Suprapubic skin (tissue), 4 donors: ENCODE data around the gene CHST11. TPM values are rescaled to one million over a fixed set of nuclear protein-coding genes. Genes with fewer than 3 reads are reported as not detected.

Source experiments
- DNase-seq, 2 donors: peaks; one replicate each; pipeline ENCODE4 v3.0.0-alpha.2; 2019; ENCODE audit warnings: low spot score in 2 of 2
- H3K27ac ChIP-seq: fragments of 200-600 bp; sonication (generic); one replicate; pipeline ENCODE4 v1.5.1; 2019
- H3K27me3 ChIP-seq: fragments of 200-600 bp; sonication (generic); one replicate; pipeline ENCODE4 v1.5.1; 2019
- H3K36me3 ChIP-seq: fragments of 200-600 bp; sonication (generic); one replicate; pipeline ENCODE4 v1.5.1; 2019
- H3K4me1 ChIP-seq: fragments of 200-600 bp; sonication (generic); one replicate; pipeline ENCODE4 v1.5.1; 2019
- H3K4me3 ChIP-seq: fragments of 200-600 bp; sonication (generic); one replicate; pipeline ENCODE4 v1.5.1; 2019; ENCODE audit warnings: mild to moderate bottlenecking
- H3K9me3 ChIP-seq: fragments of 200-600 bp; sonication (generic); one replicate; pipeline ENCODE4 v1.5.1; 2019
- EP300 ChIP-seq: sonication (generic); formaldehyde crosslinking; IDR thresholded peaks from one replicate; pipeline ENCODE4 v1.6.1; 2017; ENCODE audit warnings: antibody characterized with exemption
- POLR2A ChIP-seq, 2 donors: fragments of 450-650 bp; IDR thresholded peaks; one replicate each; pipeline ENCODE4 v1.6.1; 2017; ENCODE audit warnings: antibody characterized with exemption in 2 of 2, mild to moderate bottlenecking in 2 of 2, moderate library complexity in 2 of 2
- POLR2AphosphoS5 ChIP-seq, 3 donors: sonication (generic); formaldehyde crosslinking; IDR thresholded peaks; one replicate each; pipeline ENCODE4 v1.6.1; 2017; ENCODE audit warnings: antibody characterized with exemption in 3 of 3
- WGBS: methylation state at CpG from one replicate; pipeline ENCODE4 v1.1.5; 2018; 5-methylcytosine and 5-hydroxymethylcytosine counted together
- total RNA-seq, 4 donors: library from RNA; depleted of rRNA; stranded (reverse); fragments of >200 nt; gene quantifications; one replicate each; pipeline ENCODE4 v1.1.0, GENCODE V29; 2016
- TF ChIP-seq, protein P1 (sequence below), 2 donors: fragments of 200-600 bp in 1 of 2; fragments of 450-650 bp in 1 of 2; sonication (generic) in 1 of 2; IDR thresholded peaks; one replicate each; pipeline ENCODE4 v1.5.1; 2016 to 2019; ENCODE audit warnings: antibody characterized with exemption in 2 of 2, mild to moderate bottlenecking in 1 of 2, moderate library complexity in 1 of 2

Gene CHST11
- total RNA-seq, 4 donors from 2014 or later = 1.8 to 5.8 (median 3.8) TPM

DNA sequence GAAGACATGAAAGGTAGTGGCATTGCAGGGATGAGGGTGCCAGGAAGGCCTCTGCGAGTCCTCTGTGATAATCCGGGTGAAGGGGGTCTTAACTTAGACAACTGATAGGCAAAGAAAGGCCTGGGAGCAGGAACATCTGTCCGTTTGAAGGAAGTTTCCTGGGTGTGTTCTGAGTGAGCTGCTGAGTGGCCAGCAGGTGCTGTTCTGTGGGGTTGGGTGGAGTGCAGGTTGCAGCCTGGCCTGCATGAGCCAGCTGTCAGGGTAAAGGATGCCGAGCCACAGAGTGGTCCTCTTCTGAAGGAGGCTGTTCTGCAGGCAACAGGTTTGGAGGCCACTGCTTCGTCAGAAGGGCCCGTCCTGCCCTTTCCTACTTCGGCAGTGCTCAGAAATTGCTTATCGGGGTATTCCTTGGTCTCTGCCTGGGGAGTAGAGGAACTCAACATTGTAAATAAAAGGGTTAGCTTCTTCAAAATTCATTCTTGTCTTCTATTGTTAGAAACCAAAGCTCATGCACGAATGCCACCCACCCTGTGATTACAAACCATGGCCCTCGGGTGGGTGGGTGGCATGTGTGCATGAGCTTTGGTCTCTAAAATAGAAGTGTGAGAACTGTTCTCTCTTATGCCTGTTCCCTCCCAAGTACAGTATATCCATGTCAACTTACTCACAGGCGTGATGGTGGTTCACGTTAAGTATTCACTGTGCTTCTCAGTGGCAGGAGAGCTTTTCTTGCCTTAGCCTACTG, 118.9 kb downstream of the CHST11 start:
- TF ChIP-seq, protein P1, sequence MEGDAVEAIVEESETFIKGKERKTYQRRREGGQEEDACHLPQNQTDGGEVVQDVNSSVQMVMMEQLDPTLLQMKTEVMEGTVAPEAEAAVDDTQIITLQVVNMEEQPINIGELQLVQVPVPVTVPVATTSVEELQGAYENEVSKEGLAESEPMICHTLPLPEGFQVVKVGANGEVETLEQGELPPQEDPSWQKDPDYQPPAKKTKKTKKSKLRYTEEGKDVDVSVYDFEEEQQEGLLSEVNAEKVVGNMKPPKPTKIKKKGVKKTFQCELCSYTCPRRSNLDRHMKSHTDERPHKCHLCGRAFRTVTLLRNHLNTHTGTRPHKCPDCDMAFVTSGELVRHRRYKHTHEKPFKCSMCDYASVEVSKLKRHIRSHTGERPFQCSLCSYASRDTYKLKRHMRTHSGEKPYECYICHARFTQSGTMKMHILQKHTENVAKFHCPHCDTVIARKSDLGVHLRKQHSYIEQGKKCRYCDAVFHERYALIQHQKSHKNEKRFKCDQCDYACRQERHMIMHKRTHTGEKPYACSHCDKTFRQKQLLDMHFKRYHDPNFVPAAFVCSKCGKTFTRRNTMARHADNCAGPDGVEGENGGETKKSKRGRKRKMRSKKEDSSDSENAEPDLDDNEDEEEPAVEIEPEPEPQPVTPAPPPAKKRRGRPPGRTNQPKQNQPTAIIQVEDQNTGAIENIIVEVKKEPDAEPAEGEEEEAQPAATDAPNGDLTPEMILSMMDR (IDR thresholded peaks at IDR 0.05) = no peak
- no peak for TF ChIP-seq POLR2AphosphoS5 (IDR thresholded peaks at IDR 0.05)
- no peak for TF ChIP-seq POLR2A (IDR thresholded peaks at IDR 0.05)
- TF ChIP-seq EP300 = no peak
- WGBS = 93% methylated on average over 12 of the region's 12 CpGs
- H3K4me1 ChIP-seq = no peaks in the 10 kb centered on the region
- H3K4me3 ChIP-seq = no peak overlapping the region
- no peaks in the 10 kb centered on the region for H3K36me3 ChIP-seq
- no peak for DNase-seq
- H3K27me3 ChIP-seq = no peaks in the 10 kb centered on the region
- H3K9me3 ChIP-seq = no peaks in the 10 kb centered on the region
- no peak overlapping the region for H3K27ac ChIP-seq

DNA sequence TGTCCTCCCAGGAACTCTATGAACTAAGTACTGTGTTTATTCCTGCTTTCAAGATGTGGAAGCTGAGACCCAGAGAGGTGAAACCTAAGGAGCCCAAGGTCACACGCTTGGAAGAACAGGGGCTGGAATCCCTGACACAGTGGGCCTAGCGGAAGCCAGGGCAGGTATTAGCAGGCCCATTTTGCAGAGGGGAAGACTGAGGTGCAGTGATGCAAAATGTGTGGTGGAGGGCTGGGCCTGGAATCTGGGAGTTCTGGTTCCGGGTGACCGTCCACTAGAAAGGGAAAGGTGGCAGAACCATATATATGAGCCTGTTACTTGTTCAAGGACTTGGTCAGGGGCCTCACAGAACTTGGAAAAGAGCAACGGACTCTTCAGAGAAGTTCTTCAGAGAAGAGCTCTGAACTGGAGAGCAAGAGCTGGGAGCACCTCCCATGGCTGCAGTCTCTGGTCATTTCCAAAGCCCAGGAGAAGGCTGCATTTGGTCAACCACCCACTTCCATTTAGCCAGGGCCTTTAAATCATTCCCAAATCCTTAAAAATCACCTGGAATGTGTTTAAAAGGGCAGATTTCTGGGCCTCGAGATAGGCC, 119.5 kb downstream of the CHST11 start:
- Histone ChIP-seq H3K27ac (no peak overlapping the region), H3K36me3 (no peaks in the 10 kb centered on the region)

GRCh38 chr12:104576980-104577580, 120.3 kb downstream of the CHST11 start:
- no peaks in the 10 kb centered on the region for H3K36me3 ChIP-seq
- no peaks in the 10 kb centered on the region for H3K4me1 ChIP-seq
- H3K27ac ChIP-seq = no peak overlapping the region
- no peaks in the 10 kb centered on the region for H3K27me3 ChIP-seq
- no peak for DNase-seq
- TF ChIP-seq POLR2AphosphoS5 (IDR thresholded peaks at IDR 0.05) = no peak
- TF ChIP-seq EP300 = no peak
- no peaks in the 10 kb centered on the region for H3K9me3 ChIP-seq
- H3K4me3 ChIP-seq = no peak overlapping the region
- WGBS = 89% methylated on average over 6 of the region's 6 CpGs

More for the DNA sequence above, 119.5 kb downstream of the CHST11 start:
- no peak overlapping the region for H3K4me3 ChIP-seq
- no peak for DNase-seq
- no peaks in the 10 kb centered on the region for H3K9me3 ChIP-seq
- 95% methylated on average over 6 of the region's 6 CpGs for WGBS
- TF ChIP-seq POLR2AphosphoS5 (IDR thresholded peaks at IDR 0.05) (no peak), POLR2A (IDR thresholded peaks at IDR 0.05) (no peak), EP300 (no peak)
- TF ChIP-seq, protein P1 (IDR thresholded peaks at IDR 0.05) = no peak
- H3K27me3 ChIP-seq = no peaks in the 10 kb centered on the region
- no peaks in the 10 kb centered on the region for H3K4me1 ChIP-seq

DNA sequence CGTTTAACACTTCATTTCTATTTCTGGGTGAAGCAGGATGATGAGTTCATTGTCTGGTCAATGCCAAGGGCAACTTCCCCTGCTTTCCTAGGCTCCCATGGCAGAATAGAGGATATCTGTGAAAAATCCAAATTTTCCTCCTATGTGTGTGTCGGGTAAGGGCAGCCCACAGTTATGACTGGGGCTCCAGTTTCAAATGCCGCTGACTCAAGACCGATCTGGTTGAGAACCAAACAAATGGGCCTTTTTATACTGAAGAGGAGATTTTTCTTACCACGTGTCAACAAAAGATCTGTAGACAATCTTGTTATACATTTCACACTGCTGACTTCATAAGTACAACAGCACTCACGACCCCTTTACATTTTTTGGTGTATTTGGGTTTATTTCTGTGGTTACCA, 120.8 kb downstream of the CHST11 start:
- no peak overlapping the region for H3K27ac ChIP-seq
- H3K9me3 ChIP-seq = no peaks in the 10 kb centered on the region
- no peaks in the 10 kb centered on the region for H3K4me1 ChIP-seq
- 83% methylated on average over 6 of the region's 6 CpGs for WGBS
- H3K4me3 ChIP-seq = no peak overlapping the region
- TF ChIP-seq EP300 (no peak), POLR2A (IDR thresholded peaks at IDR 0.05) (no peak), POLR2AphosphoS5 (IDR thresholded peaks at IDR 0.05) (no peak)
- TF ChIP-seq, protein P1 (IDR thresholded peaks at IDR 0.05) = no peak
- DNase-seq = no peak
- no peaks in the 10 kb centered on the region for H3K27me3 ChIP-seq
- H3K36me3 ChIP-seq = no peaks in the 10 kb centered on the region

DNA sequence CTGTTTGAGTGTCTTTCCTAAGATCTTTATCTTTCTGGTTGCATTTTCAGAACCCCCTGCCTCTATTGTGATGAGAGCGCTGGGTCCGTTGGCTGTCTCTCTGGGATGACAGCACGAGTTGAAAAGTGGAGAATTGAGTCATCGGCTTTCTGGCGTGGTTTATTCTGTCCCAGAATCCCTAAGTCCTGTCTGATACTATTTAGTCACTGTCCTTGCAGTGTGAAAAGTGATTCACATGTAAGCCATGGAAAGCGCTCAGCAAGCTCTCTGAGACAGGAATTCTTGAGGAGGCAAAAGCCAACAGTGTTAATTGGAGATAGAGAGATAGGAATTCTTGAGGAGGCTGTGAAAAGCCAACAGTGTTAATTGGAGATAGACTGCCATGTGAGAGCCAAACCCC, 121.7 kb downstream of the CHST11 start:
- WGBS = 75% methylated on average over 6 of the region's 6 CpGs

More for the DNA sequence above, 121.7 kb downstream of the CHST11 start:
- H3K4me1 ChIP-seq = no peaks in the 10 kb centered on the region
- H3K27ac ChIP-seq = no peak overlapping the region
- H3K9me3 ChIP-seq = no peaks in the 10 kb centered on the region
- no peaks in the 10 kb centered on the region for H3K27me3 ChIP-seq
- H3K4me3 ChIP-seq = no peak overlapping the region
- DNase-seq = no peak
- H3K36me3 ChIP-seq = no peaks in the 10 kb centered on the region
- TF ChIP-seq EP300 (no peak), POLR2A (IDR thresholded peaks at IDR 0.05) (no peak), POLR2AphosphoS5 (IDR thresholded peaks at IDR 0.05) (no peak)
- TF ChIP-seq, protein P1 (IDR thresholded peaks at IDR 0.05) = no peak
